Mammary epithelial cell (primary cell): ENCODE measurements around the gene OLFM3.

Experiments
- CTCF ChIP-seq, 2 donors: IDR thresholded peaks in 1 of 2; conservative IDR thresholded peaks in 1 of 2; 2 replicates each; pipeline ENCODE4 v1.5.1; 2011 to 2012; ENCODE audit warnings: inconsistent platforms in 2 of 2, low read length in 2 of 2, mild to moderate bottlenecking in 2 of 2, control low read depth in 1 of 2, low read depth in 1 of 2; ENCODE audit not compliant: insufficient read depth in 1 of 2; ENCODE audit errors: extremely low read depth in 1 of 2
- EZH2 ChIP-seq: IDR thresholded peaks from 2 replicates; pipeline ENCODE4 v1.6.1; 2012; ENCODE audit warnings: low read length, inconsistent platforms, borderline replicate concordance

GRCh38 chr1:101852936-101853335 lies 143.8 kb downstream of the OLFM3 start:
- TF ChIP-seq EZH2 (no peak), CTCF (conservative IDR thresholded peaks at IDR 0.05 in 1 of 2, IDR thresholded peaks at IDR 0.05 in 1 of 2; ENCODE audit: extremely low read depth in 1 of 2, insufficient read depth in 1 of 2, low read depth in 1 of 2, low read length in 2 of 2) (no peak)
